OCI-LY7 (cell line): Measurements from ENCODE around the gene ZCCHC8. TPM values are rescaled to one million over a fixed set of nuclear protein-coding genes. Genes with fewer than 3 reads are reported as not detected.
A peak's percentile ranks its signal among the peaks of the same experiment; 100 is the strongest.

ENCODE experiments used
- BruUV-seq: library from RNA; stranded (reverse); fragments of 400-500 nt; replicated peaks from 2 replicates; lab custom pipeline; 2021; lab: Mats Ljungman, UMichigan
- CTCF ChIA-PET: fragments of 300-600 bp; sonication (Branson Sonifier 250); formaldehyde crosslinking; loops from one replicate; lab custom pipeline; 2022; ENCODE audit warnings: antibody characterized with exemption; ENCODE audit not compliant: unreplicated experiment; lab: Charles Lee
- POLR2A ChIA-PET: fragments of 300-600 bp; sonication (Branson Sonifier 250); formaldehyde crosslinking; loops from one replicate; lab custom pipeline; 2022; ENCODE audit warnings: antibody characterized with exemption; lab: Charles Lee
- DNase-seq: peaks from one replicate; pipeline ENCODE4 v3.0.0-alpha.2; 2015; ENCODE audit warnings: low spot score
- H2AFZ ChIP-seq: fragments of 200-600 bp; sonication (generic), shearing (Covaris generic); 2 replicates; pipeline ENCODE4 v1.6.1; 2014; ENCODE audit warnings: mild to moderate bottlenecking, antibody characterized with exemption, low read length, moderate library complexity
- H3K27ac ChIP-seq: fragments of 200-600 bp; sonication (generic); 2 replicates; pipeline ENCODE4 v1.5.1; 2014; ENCODE audit warnings: mixed run types, low read depth, mild to moderate bottlenecking, moderate library complexity, low read length, inconsistent platforms; ENCODE audit not compliant: poor library complexity, severe bottlenecking
- H3K36me3 ChIP-seq: fragments of 200-600 bp; sonication (generic); 2 replicates; pipeline ENCODE4 v1.6.1; 2014; ENCODE audit warnings: mild to moderate bottlenecking, antibody characterized with exemption, low read length, moderate library complexity, mixed read lengths; ENCODE audit not compliant: insufficient read depth
- H3K4me1 ChIP-seq: fragments of 200-600 bp; sonication (generic); 2 replicates; pipeline ENCODE4 v1.5.1; 2014; ENCODE audit warnings: mild to moderate bottlenecking, low read length; ENCODE audit not compliant: insufficient read depth, poor library complexity, severe bottlenecking
- H3K4me2 ChIP-seq: fragments of 200-600 bp; sonication (generic); 2 replicates; pipeline ENCODE4 v1.6.1; 2014; ENCODE audit warnings: mild to moderate bottlenecking, low read length
- H3K4me3 ChIP-seq: fragments of 200-600 bp; sonication (generic); 2 replicates; pipeline ENCODE4 v1.5.1; 2014; ENCODE audit warnings: mild to moderate bottlenecking, low read depth, low read length; ENCODE audit not compliant: poor library complexity, severe bottlenecking
- H3K79me2 ChIP-seq: fragments of 200-600 bp; sonication (generic); 2 replicates; pipeline ENCODE4 v1.6.1; 2016; ENCODE audit warnings: low read depth, mild to moderate bottlenecking, low read length, moderate library complexity, mixed read lengths; ENCODE audit not compliant: insufficient read depth
- H3K9me2 ChIP-seq: fragments of 200-600 bp; sonication (generic); 2 replicates; pipeline ENCODE4 v1.6.1; 2016; ENCODE audit warnings: mild to moderate bottlenecking, low read length, mixed read lengths; ENCODE audit not compliant: insufficient read depth
- H3K9me3 ChIP-seq: fragments of 200-600 bp; sonication (generic); 2 replicates; pipeline ENCODE4 v1.6.1; 2014; ENCODE audit warnings: mild to moderate bottlenecking, mixed run types, low read length, mixed read lengths
- H4K20me1 ChIP-seq: fragments of 200-600 bp; sonication (generic); 2 replicates; pipeline ENCODE4 v1.6.1; 2014; ENCODE audit warnings: mild to moderate bottlenecking, antibody characterized with exemption, low read length, moderate library complexity, mixed read lengths; ENCODE audit not compliant: insufficient read depth
- EZH2phosphoT487 ChIP-seq: fragments of 200-600 bp; sonication (generic); IDR thresholded peaks from 2 replicates; pipeline ENCODE4 v1.6.1; 2018; ENCODE audit warnings: low read depth, borderline replicate concordance, mild to moderate bottlenecking, mixed run types, antibody characterized with exemption, low read length, moderate library complexity, mixed read lengths
- intact Hi-C: fragments of 100-400 bp; cut with micrococcal nuclease; formaldehyde crosslinking; loops from one replicate; pipeline ENCODE4 v1.10.0; 2022; ENCODE audit not compliant: unreplicated experiment
- total RNA-seq, 2 experiments: library from RNA; depleted of rRNA in 1 of 2; stranded (reverse); fragments of >200 nt in 1 of 2; shearing (Covaris generic) in 1 of 2; gene quantifications; 2 replicates each; pipeline ENCODE4 v1.2.3, GENCODE V29; 2014 to 2022
- TF ChIP-seq, protein P1 (sequence below): fragments of 200-600 bp; sonication (generic); conservative IDR thresholded peaks from 2 replicates; pipeline ENCODE4 v1.5.1; 2014; ENCODE audit warnings: mild to moderate bottlenecking, antibody characterized with exemption, low read length, moderate library complexity, mixed read lengths

ZCCHC8 gene
- total RNA-seq, 2 experiments from 2014 or later, result 46.9 to 68.6 TPM

- Histone ChIP-seq H3K4me2 (peak overlapping the region; percentile 71), H3K4me3 (peak overlapping the region; percentile 81), H3K36me3 (peaks cover 67% of the 10 kb centered on the region), H4K20me1 (peaks cover 5% of the 10 kb centered on the region; the same call in 1 of the 2 replicates), H3K4me1 (peaks cover 47% of the 10 kb centered on the region), H3K9me2 (no peaks in the 10 kb centered on the region), H2AFZ (peak overlapping the region; percentile 3; the same call in 1 of the 2 replicates), H3K79me2 (peaks cover 38% of the 10 kb centered on the region), H3K9me3 (no peaks in the 10 kb centered on the region), H3K27ac (peak overlapping the region; percentile 87)
- POLR2A ChIA-PET, result interaction anchor here (0.5 to 4.5 kb wide), 17 partner anchors 10 to 514 kb away, joined by 3 to 37 read pairs (median 5); partner anchors contain the start of genes KNTC1 and RSRC2
- no TSS peak for BruUV-seq
- TF ChIP-seq, protein P1, sequence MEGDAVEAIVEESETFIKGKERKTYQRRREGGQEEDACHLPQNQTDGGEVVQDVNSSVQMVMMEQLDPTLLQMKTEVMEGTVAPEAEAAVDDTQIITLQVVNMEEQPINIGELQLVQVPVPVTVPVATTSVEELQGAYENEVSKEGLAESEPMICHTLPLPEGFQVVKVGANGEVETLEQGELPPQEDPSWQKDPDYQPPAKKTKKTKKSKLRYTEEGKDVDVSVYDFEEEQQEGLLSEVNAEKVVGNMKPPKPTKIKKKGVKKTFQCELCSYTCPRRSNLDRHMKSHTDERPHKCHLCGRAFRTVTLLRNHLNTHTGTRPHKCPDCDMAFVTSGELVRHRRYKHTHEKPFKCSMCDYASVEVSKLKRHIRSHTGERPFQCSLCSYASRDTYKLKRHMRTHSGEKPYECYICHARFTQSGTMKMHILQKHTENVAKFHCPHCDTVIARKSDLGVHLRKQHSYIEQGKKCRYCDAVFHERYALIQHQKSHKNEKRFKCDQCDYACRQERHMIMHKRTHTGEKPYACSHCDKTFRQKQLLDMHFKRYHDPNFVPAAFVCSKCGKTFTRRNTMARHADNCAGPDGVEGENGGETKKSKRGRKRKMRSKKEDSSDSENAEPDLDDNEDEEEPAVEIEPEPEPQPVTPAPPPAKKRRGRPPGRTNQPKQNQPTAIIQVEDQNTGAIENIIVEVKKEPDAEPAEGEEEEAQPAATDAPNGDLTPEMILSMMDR, result 0 out of 2 replicates have a peak, but pooled peaks have one; percentile 13
- TF ChIP-seq EZH2phosphoT487, result no peak
- intact Hi-C loops, result no loop called here
- CTCF ChIA-PET, result interaction anchor here (1.0 to 1.1 kb wide), 2 partner anchors 8 to 21 kb away, joined by 3 read pairs; no protein-coding TSS in a partner anchor
- no peak for DNase-seq
Observed at GRCh38 chr12:122501489-122501989, 807 bp upstream of the ZCCHC8 start.

GRCh38 chr12:122499991-122500684 is 594 bp downstream of the ZCCHC8 start:
- Histone ChIP-seq H3K4me1 (peaks cover 53% of the 10 kb centered on the region), H3K9me2 (no peaks in the 10 kb centered on the region), H3K79me2 (peaks cover 52% of the 10 kb centered on the region), H3K27ac (peak overlapping the region; percentile 87), H3K4me2 (peak overlapping the region; percentile 78), H3K9me3 (no peaks in the 10 kb centered on the region), H3K4me3 (peak overlapping the region; percentile 81), H3K36me3 (peaks cover 64% of the 10 kb centered on the region), H2AFZ (peak overlapping the region; percentile 66), H4K20me1 (peaks cover 5% of the 10 kb centered on the region; the same call in 1 of the 2 replicates)
- CTCF ChIA-PET, result interaction anchor here (0.6 to 1.0 kb wide), 2 partner anchors 10 to 21 kb away, joined by 3 to 4 read pairs; no protein-coding TSS in a partner anchor
- BruUV-seq, result TSS peak; percentile 87
- intact Hi-C loops, result loop anchor here (1.0 kb wide), 1 partner anchor 27 kb away; the partner anchor contains the start of gene KNTC1
- TF ChIP-seq EZH2phosphoT487, result no peak
- TF ChIP-seq, protein P1, result no peak
- peak; percentile 77 for DNase-seq
- POLR2A ChIA-PET, result interaction anchor here (0.8 to 4.5 kb wide), 17 partner anchors 8 to 259 kb away, joined by 3 to 37 read pairs (median 4); partner anchors contain the start of genes KNTC1 and RSRC2
